HG03196 (cell line): ENCODE data around the gene PHLDB1.
"Not testable (repeated sequence)": the region's sequence is repeated elsewhere in the genome, so short reads cannot be mapped to it uniquely, and the experiment has no call there.

Experiments
- ATAC-seq: cut with Tn5 transposase; IDR thresholded peaks from one replicate; pipeline ENCODE4 v1.9.1; 2021; ENCODE audit not compliant: unreplicated experiment

Gene PHLDB1

GRCh38 chr11:118605116-118605867 lies 2.1 kb upstream of the PHLDB1 start:
- no peak for ATAC-seq

GRCh38 chr11:118606157-118606843 lies 1.1 kb upstream of the PHLDB1 start:
- ATAC-seq, result no peak

- no peak for ATAC-seq
These were observed 579 bp upstream of the PHLDB1 start for GRCh38 chr11:118606844-118607228.

- no peak for ATAC-seq
These were observed 1.2 kb downstream of the PHLDB1 start for GRCh38 chr11:118608360-118609227.

GRCh38 chr11:118609380-118610224 lies 2.2 kb downstream of the PHLDB1 start:
- ATAC-seq, result no peak

- ATAC-seq, result no peak
These were observed 2.9 kb downstream of the PHLDB1 start for GRCh38 chr11:118610225-118610772.

- ATAC-seq, result no peak
These were observed 3.5 kb downstream of the PHLDB1 start for GRCh38 chr11:118610773-118611432.

- not testable (repeated sequence) for ATAC-seq
These were observed 4.0 kb downstream of the PHLDB1 start for GRCh38 chr11:118611433-118611795.

GRCh38 chr11:118612378-118612777 lies 5.0 kb downstream of the PHLDB1 start:
- ATAC-seq, result no peak

GRCh38 chr11:118614511-118614910 lies 7.1 kb downstream of the PHLDB1 start:
- no peak for ATAC-seq

GRCh38 chr11:118615282-118615975 lies 8.0 kb downstream of the PHLDB1 start:
- no peak for ATAC-seq

GRCh38 chr11:118615976-118616371 lies 8.6 kb downstream of the PHLDB1 start:
- no peak for ATAC-seq

- ATAC-seq, result no peak
These were observed 10.9 kb downstream of the PHLDB1 start for GRCh38 chr11:118618115-118618990.

GRCh38 chr11:118618991-118619375 lies 11.6 kb downstream of the PHLDB1 start:
- ATAC-seq, result no peak

- no peak for ATAC-seq
These were observed 12.2 kb downstream of the PHLDB1 start for GRCh38 chr11:118619444-118620197.

- ATAC-seq, result no peak
These were observed 13.2 kb downstream of the PHLDB1 start for GRCh38 chr11:118620529-118621070.

GRCh38 chr11:118621071-118621783 lies 13.8 kb downstream of the PHLDB1 start:
- ATAC-seq, result no peak
